Lower leg skin (tissue), 4 donors: ENCODE measurements around the gene TIMP2. TPM values are rescaled to one million over a fixed set of nuclear protein-coding genes. Genes with fewer than 3 reads are reported as not detected.
"Not testable (repeated sequence)": the region's sequence is repeated elsewhere in the genome, so short reads cannot be mapped to it uniquely, and the experiment has no call there.

ENCODE experiments used
- DNase-seq, 2 donors: peaks; one replicate each; pipeline ENCODE4 v3.0.0-alpha.2; 2019; ENCODE audit warnings: low spot score in 2 of 2
- H3K4me3 ChIP-seq: fragments of 200-600 bp; sonication (generic); 2 replicates; pipeline ENCODE4 v1.5.1; 2017; ENCODE audit warnings: mild to moderate bottlenecking, low read depth; ENCODE audit not compliant: poor library complexity, severe bottlenecking
- POLR2A ChIP-seq, 2 donors: fragments of 450-650 bp; IDR thresholded peaks; one replicate each; pipeline ENCODE4 v1.6.1; 2016 to 2017; ENCODE audit warnings: antibody characterized with exemption in 2 of 2, mild to moderate bottlenecking in 1 of 2, moderate library complexity in 1 of 2
- WGBS, 2 donors: methylation state at CpG; one replicate each; pipeline ENCODE4 v1.1.5; 2018; 5-methylcytosine and 5-hydroxymethylcytosine counted together
- intact Hi-C: fragments of 100-400 bp; cut with DNase I; formaldehyde crosslinking; loops from one replicate; pipeline ENCODE4 v1.15.0; 2023; ENCODE audit warnings: low total_unique reads
- total RNA-seq, 4 donors: library from RNA; depleted of rRNA; stranded (reverse); fragments of >200 nt; gene quantifications; one replicate each; pipeline ENCODE4 v1.1.0, GENCODE V29; 2016
- TF ChIP-seq, protein P1 (sequence below), 3 donors: fragments of 450-650 bp; IDR thresholded peaks; one replicate each; pipeline ENCODE4 v1.5.1; 2016; ENCODE audit warnings: antibody characterized with exemption in 3 of 3, mild to moderate bottlenecking in 3 of 3, moderate library complexity in 2 of 3

The TIMP2 gene
- total RNA-seq, 4 donors from 2014 or later: 69.7 to 203 (median 94.8) TPM

DNA sequence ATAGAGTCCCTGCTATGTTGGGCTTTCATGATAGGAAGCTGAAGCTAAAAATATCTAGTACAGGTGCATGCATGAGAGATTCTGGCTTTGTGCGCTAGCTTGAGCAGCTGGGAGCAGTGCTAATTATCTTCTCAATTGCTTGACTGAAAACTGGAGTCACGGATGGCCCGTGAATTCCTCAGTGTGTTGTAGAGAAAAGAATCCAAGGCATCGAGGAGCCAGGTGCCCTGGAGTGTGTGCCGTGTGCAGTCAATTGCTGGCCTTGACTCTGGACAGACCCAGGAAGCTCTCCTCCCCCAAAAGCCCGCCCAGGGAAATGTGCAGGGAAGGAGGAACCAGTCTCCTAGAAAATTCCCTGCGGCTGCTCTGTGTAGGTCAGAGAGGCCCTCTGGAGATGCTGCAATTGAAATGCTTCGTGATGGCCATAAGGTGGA is 40.3 kb upstream of the TIMP2 start:
- no peak for DNase-seq
- intact Hi-C loops: no loop called here
- H3K4me3 ChIP-seq: no peak overlapping the region
- WGBS, 2 donors: 84 to 88% methylated on average over 8 of the region's 8 CpGs
- no peak for TF ChIP-seq POLR2A (IDR thresholded peaks at IDR 0.05)
- TF ChIP-seq, protein P1, sequence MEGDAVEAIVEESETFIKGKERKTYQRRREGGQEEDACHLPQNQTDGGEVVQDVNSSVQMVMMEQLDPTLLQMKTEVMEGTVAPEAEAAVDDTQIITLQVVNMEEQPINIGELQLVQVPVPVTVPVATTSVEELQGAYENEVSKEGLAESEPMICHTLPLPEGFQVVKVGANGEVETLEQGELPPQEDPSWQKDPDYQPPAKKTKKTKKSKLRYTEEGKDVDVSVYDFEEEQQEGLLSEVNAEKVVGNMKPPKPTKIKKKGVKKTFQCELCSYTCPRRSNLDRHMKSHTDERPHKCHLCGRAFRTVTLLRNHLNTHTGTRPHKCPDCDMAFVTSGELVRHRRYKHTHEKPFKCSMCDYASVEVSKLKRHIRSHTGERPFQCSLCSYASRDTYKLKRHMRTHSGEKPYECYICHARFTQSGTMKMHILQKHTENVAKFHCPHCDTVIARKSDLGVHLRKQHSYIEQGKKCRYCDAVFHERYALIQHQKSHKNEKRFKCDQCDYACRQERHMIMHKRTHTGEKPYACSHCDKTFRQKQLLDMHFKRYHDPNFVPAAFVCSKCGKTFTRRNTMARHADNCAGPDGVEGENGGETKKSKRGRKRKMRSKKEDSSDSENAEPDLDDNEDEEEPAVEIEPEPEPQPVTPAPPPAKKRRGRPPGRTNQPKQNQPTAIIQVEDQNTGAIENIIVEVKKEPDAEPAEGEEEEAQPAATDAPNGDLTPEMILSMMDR (IDR thresholded peaks at IDR 0.05): no peak

DNA sequence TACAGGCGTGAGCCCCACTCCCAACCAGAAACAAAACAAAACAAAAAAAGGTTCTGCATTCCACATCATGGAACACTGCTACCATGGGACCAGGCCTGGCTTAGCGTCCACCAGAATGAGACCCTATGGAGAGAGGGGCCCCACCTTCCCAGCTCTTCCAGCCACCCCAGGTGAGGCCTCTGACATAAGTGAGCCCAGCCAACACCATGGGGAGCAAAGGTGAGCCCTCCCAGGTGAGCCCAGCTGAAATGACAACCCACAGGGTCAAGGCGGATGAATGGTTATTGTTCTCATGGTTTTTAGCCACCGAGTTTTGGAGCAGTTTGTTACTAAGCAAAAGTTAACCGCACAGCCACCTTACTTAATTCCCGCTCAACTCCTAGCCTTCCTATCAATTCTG is 38.2 kb upstream of the TIMP2 start:
- TF ChIP-seq, protein P1 (IDR thresholded peaks at IDR 0.05): no peak
- TF ChIP-seq POLR2A (IDR thresholded peaks at IDR 0.05): no peak
- 96 to 97% methylated on average over 6 of the region's 6 CpGs for WGBS, 2 donors
- no peak overlapping the region for H3K4me3 ChIP-seq
- DNase-seq: no peak
- intact Hi-C loops: no loop called here

DNA sequence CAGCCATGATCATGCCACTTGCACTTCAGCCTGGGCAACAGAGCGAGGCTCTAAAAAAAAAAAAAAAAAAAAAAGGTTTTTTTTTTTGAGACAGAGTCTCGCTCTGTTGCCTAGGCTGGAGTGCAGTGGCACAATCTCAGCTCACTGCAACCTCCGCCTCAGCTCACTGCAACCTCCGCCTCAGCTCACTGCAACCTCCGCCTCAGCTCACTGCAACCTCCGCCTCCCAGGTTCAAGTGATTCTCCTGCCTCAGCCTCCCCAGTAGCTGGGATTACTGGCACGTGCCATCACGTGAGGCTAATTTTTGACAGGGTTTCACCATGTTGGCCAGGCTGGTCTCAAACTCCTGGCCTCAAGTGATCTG is 37.8 kb upstream of the TIMP2 start:
- intact Hi-C loops, DNase-seq, H3K4me3 ChIP-seq: not testable (repeated sequence)
- WGBS, 2 donors: 98 to 99% methylated on average over 7 to 8 of the region's 8 CpGs

DNA sequence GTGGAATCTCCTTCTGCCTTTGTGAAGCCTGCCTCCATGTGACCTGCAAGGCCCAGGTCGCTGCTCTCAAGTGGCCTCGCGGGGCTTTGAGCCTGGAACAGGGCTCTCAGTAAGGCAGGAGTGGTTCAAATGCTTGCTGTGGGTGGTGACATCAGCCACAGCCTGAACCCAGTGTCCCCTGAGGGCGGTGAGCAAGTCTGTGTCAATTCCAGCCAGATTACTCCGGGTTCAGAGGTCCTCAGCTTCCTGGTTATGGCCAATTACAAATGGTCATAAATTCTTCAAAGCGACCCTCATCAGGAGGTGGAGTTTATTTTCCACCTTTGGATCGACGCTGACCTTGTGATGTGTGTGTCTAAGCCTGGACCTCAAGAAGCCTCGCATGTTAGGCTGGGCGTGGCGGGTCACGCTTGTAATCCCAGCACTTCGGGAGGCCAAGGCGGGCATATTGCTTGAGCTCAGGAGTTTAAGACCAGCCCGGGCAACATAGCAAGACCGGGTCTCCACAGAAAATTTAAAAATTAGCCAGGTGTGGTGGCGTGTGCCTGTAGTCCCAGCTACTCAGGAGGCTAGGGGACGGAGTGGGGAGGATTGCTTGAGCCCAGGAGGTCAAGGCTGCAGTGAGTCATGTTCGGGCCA is 37.3 kb upstream of the TIMP2 start:
- H3K4me3 ChIP-seq: no peak overlapping the region
- DNase-seq: no peak
- intact Hi-C loops: no loop called here
- WGBS, 2 donors: 78% methylated on average over 18 to 19 of the region's 19 CpGs
- TF ChIP-seq, protein P1 (IDR thresholded peaks at IDR 0.05): no peak
- no peak for TF ChIP-seq POLR2A (IDR thresholded peaks at IDR 0.05)

DNA sequence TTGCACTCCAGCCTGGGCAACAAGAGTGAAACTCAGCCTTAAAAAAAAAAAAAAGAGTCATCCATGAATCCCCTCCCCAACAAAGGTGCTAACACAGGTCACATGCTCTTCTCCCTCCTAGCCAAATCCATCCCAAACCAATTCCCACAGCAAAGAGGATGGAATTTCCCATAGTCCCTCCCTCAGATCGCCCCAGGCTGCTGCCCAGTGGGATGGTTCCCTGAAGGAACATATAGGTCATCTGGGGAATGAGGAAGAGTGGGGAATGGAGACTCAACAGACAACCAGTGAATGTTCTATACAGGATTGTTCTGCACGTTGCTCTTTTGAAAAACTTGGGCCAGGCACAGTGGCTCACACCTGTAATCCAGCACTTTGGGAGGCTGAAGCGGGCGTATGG is 36.4 kb upstream of the TIMP2 start:
- H3K4me3 ChIP-seq: no peak overlapping the region
- no peak for TF ChIP-seq POLR2A (IDR thresholded peaks at IDR 0.05)
- TF ChIP-seq, protein P1 (IDR thresholded peaks at IDR 0.05): no peak
- intact Hi-C loops: no loop called here
- WGBS, 2 donors: 89 to 91% methylated on average over 4 of the region's 4 CpGs
- no peak for DNase-seq

DNA sequence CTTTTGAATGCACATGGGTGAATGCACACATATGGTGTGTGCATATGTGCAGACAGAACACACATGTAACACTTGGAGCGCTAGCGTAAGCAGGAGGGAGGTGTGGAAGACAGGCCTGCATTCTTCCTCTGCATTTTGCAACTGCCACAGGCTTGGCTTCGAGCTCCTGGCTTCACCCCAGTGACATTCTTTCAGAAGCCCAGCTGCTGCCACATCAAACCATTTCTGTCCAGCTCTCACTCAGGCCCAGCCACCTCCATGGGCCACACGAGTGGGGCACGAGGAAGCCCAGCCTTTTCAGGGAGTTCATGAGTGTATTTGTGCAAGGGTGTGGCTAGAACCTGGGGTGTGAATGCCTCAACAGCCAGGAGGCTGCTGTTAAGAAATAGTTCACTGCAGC is 35.7 kb upstream of the TIMP2 start:
- H3K4me3 ChIP-seq: no peak overlapping the region
- TF ChIP-seq, protein P1 (IDR thresholded peaks at IDR 0.05): no peak
- no peak for TF ChIP-seq POLR2A (IDR thresholded peaks at IDR 0.05)
- intact Hi-C loops: no loop called here
- 33 to 48% methylated on average over 5 of the region's 5 CpGs for WGBS, 2 donors
- no peak for DNase-seq
